Glutamatergic neuron (in vitro differentiated cells): ENCODE data around the gene PAXIP1. TPM values are rescaled to one million over a fixed set of nuclear protein-coding genes. Genes with fewer than 3 reads are reported as not detected.

Experiments
- DNase-seq: peaks from one replicate; pipeline ENCODE4 v3.0.0; 2022
- H3K27ac Mint-ChIP-seq: one replicate; pipeline ENCODE4 v1.8.0; 2020; ENCODE audit warnings: mild to moderate bottlenecking, mixed read lengths, inconsistent platforms; ENCODE audit not compliant: unreplicated experiment
- H3K27me3 Mint-ChIP-seq: one replicate; pipeline ENCODE4 v1.8.0; 2020; ENCODE audit warnings: mild to moderate bottlenecking, moderate library complexity, mixed read lengths, inconsistent platforms; ENCODE audit not compliant: unreplicated experiment
- H3K36me3 Mint-ChIP-seq: one replicate; pipeline ENCODE4 v1.8.0; 2020; ENCODE audit warnings: mild to moderate bottlenecking, mixed read lengths, inconsistent platforms; ENCODE audit not compliant: unreplicated experiment
- H3K4me1 Mint-ChIP-seq: one replicate; pipeline ENCODE4 v1.8.0; 2020; ENCODE audit warnings: mild to moderate bottlenecking, low read depth, mixed read lengths, inconsistent platforms; ENCODE audit not compliant: unreplicated experiment
- H3K4me3 Mint-ChIP-seq: one replicate; pipeline ENCODE4 v1.8.0; 2020; ENCODE audit warnings: mild to moderate bottlenecking, mixed read lengths, inconsistent platforms; ENCODE audit not compliant: unreplicated experiment
- H3K9me3 Mint-ChIP-seq: one replicate; pipeline ENCODE4 v1.8.0; 2020; ENCODE audit warnings: mild to moderate bottlenecking, moderate library complexity, mixed read lengths, inconsistent platforms; ENCODE audit not compliant: unreplicated experiment
- total RNA-seq: library from RNA; stranded (reverse); fragmentation: NEBNext Ultra II Directional; extraction: Animal tissue kit (Norgen Biotek cat#: 25700); gene quantifications from one replicate; pipeline ENCODE4 v1.2.1, GENCODE V29; 2021; ENCODE audit not compliant: unreplicated experiment
- TF ChIP-seq, protein P1 (sequence below): fragments of 200-600 bp; sonication (generic); IDR thresholded peaks from one replicate; pipeline ENCODE4 v1.5.0; 2021; ENCODE audit not compliant: partially characterized antibody, unreplicated experiment

The PAXIP1 gene
- total RNA-seq, 1 donor from 2014 or later = 13.8 TPM

DNA sequence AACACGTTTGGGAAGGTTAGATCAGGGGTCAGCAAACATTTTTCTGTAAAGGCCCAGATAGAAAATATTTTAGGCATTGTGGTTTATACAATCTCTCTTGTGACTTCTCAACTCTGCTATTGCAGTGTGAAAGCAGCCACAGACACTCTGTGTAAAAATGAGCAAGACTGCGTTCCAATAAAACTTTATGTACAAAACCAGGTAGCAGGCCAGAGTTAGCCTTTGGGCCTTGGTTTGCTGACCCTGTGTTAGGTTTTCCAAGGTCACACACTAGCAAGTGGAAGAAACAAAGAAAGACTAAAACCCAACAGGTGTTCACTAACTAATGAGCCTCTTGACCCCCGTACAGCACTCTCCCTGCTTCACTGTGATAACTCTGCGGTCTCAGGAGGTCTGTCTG is 14.9 kb upstream of the PAXIP1 start:
- no peaks in the 10 kb centered on the region for H3K4me1 Mint-ChIP-seq
- H3K9me3 Mint-ChIP-seq = no peaks in the 10 kb centered on the region
- no peak for DNase-seq
- H3K27ac Mint-ChIP-seq = no peak overlapping the region
- TF ChIP-seq, protein P1, sequence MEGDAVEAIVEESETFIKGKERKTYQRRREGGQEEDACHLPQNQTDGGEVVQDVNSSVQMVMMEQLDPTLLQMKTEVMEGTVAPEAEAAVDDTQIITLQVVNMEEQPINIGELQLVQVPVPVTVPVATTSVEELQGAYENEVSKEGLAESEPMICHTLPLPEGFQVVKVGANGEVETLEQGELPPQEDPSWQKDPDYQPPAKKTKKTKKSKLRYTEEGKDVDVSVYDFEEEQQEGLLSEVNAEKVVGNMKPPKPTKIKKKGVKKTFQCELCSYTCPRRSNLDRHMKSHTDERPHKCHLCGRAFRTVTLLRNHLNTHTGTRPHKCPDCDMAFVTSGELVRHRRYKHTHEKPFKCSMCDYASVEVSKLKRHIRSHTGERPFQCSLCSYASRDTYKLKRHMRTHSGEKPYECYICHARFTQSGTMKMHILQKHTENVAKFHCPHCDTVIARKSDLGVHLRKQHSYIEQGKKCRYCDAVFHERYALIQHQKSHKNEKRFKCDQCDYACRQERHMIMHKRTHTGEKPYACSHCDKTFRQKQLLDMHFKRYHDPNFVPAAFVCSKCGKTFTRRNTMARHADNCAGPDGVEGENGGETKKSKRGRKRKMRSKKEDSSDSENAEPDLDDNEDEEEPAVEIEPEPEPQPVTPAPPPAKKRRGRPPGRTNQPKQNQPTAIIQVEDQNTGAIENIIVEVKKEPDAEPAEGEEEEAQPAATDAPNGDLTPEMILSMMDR = no peak
- no peaks in the 10 kb centered on the region for H3K36me3 Mint-ChIP-seq
- no peaks in the 10 kb centered on the region for H3K27me3 Mint-ChIP-seq
- no peak overlapping the region for H3K4me3 Mint-ChIP-seq

DNA sequence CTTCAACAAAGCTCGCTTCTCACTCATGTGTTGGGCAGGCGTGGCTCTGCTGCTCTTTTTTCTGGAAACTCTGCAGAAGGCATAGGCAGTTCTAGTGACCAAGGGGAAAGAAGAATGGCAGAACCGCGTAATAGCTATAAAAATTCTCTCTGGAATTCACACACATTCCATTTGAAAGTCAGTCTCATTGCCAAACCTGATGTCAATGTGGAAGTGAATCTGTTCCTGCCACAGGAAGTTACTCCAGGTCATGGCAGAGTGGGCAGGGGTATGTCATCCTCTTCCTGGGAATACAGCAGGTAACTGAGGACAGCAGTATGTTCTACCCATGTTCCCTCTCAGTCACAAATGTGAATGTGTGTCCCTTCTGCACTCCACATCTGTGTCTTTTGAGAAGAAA is 8.2 kb upstream of the PAXIP1 start:
- TF ChIP-seq, protein P1 = no peak
- Mint-ChIP-seq H3K9me3 (no peaks in the 10 kb centered on the region), H3K27ac (no peak overlapping the region), H3K4me1 (no peaks in the 10 kb centered on the region), H3K27me3 (no peaks in the 10 kb centered on the region), H3K36me3 (no peaks in the 10 kb centered on the region), H3K4me3 (no peak overlapping the region)
- no peak for DNase-seq

DNA sequence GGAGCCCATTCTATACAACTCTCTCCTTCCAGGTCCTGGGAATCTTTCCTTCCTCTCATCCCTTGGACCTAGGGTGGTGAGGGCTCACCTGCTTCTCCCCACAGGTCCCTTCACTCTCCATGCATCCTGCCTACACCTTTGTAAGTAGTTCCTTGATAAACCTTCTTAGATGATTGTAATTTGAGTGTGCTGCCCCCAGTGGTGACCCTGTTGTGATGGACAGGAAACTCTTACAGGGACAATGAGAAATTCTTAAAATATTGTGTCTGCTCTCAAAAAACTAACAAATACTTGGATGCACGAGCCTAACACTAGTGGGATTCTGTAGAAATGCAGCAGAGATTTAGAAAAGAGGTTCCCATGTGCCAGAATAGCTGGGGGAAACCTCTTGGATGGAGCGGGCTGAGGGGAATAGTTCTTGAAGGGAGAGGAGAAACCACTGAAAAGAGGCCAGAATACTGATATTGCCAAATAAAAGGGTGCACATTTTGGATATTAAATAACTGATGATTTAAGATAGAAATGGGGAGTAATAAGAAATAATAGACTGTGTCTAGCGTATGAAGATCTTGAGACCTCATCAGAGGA is 6.7 kb upstream of the PAXIP1 start:
- no peaks in the 10 kb centered on the region for H3K4me1 Mint-ChIP-seq
- no peaks in the 10 kb centered on the region for H3K9me3 Mint-ChIP-seq
- H3K27me3 Mint-ChIP-seq = no peaks in the 10 kb centered on the region
- no peak overlapping the region for H3K4me3 Mint-ChIP-seq
- DNase-seq = no peak
- no peak overlapping the region for H3K27ac Mint-ChIP-seq
- H3K36me3 Mint-ChIP-seq = no peaks in the 10 kb centered on the region
- TF ChIP-seq, protein P1 = peak; percentile 66

DNA sequence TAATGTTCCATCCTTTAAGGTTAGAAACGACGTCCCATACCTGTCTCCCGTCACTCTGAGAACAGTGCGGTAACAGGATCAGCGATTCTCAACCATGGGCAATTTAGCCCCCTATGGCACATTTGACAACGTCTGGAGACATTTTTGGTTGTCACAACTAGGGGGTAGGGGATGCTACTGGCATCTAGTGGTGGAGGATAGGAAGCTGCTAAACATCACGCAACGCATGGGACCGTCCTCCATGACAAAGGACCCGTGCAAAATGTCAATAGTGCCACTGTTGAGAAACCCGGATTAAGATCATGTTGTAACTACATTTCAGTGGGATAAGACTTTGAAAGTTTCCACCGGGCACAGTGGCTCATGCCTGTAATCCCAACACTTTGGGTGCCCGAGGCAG is 5.0 kb upstream of the PAXIP1 start:
- Mint-ChIP-seq H3K4me3 (no peak overlapping the region), H3K9me3 (no peaks in the 10 kb centered on the region), H3K27ac (no peak overlapping the region), H3K4me1 (no peaks in the 10 kb centered on the region), H3K36me3 (no peaks in the 10 kb centered on the region), H3K27me3 (no peaks in the 10 kb centered on the region)
- TF ChIP-seq, protein P1 = no peak
- DNase-seq = peak; percentile 48

DNA sequence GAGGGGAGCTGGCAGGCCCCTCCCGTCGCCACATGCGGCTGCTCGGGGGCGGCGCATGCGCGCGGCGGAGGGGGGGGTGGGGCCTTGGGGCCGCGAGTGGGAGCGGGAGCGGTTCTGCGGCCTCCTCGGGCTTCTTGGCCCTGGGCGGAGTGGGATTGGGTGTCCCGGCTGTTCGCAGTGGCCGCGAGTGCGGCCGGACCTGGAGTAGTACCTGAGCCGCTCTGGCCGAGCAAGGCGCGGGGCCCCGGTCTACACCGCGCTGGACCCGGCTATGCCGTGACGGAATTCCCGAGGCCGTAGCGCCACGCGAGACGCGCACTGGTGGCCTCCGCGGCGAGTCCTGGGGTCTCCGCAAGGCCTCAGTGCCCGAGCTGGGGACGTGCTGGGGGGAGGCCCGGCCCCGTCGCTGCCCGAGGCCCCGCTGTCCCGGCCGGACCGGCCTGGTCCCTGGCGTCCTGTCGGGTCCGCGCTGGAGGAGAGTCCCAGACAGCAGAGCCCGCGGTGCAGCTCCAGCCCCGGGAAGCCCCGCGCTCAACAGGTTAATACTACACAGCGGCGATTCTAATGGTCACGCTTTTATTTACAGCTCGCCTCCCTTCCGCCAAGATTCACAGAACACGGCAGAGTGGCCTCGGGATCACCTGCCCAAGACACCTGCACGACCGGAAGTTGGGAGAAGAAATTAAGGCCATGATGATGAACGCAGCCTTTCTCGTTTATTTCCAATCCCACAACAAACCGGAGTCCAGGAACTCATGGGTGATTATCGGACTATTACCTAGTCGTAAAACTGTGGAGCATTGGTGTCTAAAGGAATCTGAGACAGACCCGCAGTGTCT is 671 bp upstream of the PAXIP1 start:
- Mint-ChIP-seq H3K9me3 (peaks cover 6% of the 10 kb centered on the region), H3K36me3 (no peaks in the 10 kb centered on the region), H3K4me1 (no peaks in the 10 kb centered on the region), H3K27ac (peak overlapping the region; percentile 83), H3K4me3 (peak overlapping the region; percentile 93), H3K27me3 (peaks cover 2% of the 10 kb centered on the region)
- DNase-seq = peak; percentile 85
- TF ChIP-seq, protein P1 = no peak
